ENCODE data around the gene ZNRF3.

Gene ZNRF3

GRCh38 chr22:28953976-28954880 lies 70.9 kb downstream of the ZNRF3 start:
- no peak for DNase-seq (ENCODE audit: low read depth)

DNA sequence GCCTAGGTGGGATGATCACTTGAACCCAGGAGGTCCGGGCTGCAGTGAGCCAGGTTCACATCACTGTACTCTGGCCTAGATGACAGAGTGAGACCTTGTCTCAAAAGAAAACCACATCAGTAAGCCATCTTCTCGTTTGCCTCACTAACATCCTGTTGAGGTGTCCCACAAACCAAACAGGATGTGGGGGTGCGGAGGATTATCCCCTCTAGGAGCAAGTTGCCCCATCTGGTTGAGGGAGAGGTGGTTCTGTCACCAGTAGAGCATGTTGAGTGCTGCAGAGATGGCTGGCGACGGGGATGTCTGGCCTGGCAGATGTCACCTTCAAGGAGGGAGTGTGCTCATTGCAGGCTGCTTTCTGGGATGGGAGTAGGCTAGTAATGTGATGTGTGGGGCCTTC lies 72.4 kb downstream of the ZNRF3 start:
- DNase-seq (ENCODE audit: low read depth) = no peak

DNA sequence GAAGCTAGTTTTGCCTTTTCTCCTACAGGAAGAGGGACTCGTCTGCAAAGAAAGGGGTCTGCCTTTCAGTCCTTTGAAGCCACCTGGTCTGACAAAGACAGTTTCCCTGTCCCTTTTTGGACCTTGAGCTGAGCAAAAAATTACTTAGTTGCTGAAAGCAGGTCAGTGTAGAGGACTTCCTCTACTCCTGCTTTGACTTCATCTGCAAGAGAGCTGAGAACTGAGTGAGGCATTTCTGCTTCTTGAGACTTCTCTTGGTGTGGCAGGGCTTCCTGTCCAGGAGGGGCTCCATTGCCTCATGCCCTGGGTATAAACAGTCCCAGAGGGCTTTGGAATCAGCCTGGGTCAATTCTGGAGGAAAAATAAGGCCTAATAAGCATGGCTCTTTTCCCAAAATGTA lies 73.1 kb downstream of the ZNRF3 start:
- DNase-seq (ENCODE audit: low read depth) = no peak

DNA sequence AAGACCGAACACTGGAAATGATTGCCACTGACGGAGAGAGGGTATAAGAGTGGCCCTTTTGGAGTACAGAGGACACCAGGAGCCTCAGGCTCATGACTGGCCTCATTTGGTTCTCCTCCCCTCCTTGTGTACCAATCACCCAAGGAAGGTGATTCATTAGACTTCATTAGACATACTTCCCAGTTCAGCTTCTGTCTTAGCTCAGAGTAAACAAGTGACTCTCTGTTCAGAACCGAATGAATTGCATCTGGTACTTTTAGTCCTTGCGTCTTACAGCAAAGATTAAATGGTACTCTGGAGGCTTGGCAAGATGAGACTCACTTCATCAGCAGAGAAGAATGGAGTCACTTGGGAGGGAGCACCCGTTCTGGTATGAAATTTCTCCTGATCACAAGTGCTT lies 75.2 kb downstream of the ZNRF3 start:
- DNase-seq (ENCODE audit: low read depth) = peak; percentile 41

- DNase-seq (ENCODE audit: low read depth) = no peak
These were observed 78.7 kb downstream of the ZNRF3 start for GRCh38 chr22:28962042-28962554.

DNA sequence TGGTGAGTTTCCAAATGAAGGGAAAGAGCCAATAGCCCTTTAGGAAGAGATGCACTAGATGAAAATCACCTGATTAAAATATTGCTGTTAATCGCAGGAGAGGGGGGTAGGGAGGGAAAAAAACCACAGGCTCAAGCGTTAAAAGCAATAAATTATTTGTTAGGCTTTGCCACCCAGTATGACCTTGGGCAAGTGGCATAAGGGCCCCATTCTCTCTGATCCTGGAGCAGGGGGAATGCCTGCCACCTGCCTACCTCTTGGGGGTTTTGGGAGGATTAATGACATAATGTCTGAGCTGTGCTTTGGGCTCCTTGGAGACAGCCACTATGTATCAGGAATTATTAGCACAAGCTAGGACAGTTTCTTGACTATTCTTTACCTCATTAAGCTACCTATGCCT lies 80.0 kb downstream of the ZNRF3 start:
- no peak for DNase-seq (ENCODE audit: low read depth)

GRCh38 chr22:28967163-28967665 lies 83.8 kb downstream of the ZNRF3 start:
- DNase-seq (ENCODE audit: low read depth) = no peak

DNA sequence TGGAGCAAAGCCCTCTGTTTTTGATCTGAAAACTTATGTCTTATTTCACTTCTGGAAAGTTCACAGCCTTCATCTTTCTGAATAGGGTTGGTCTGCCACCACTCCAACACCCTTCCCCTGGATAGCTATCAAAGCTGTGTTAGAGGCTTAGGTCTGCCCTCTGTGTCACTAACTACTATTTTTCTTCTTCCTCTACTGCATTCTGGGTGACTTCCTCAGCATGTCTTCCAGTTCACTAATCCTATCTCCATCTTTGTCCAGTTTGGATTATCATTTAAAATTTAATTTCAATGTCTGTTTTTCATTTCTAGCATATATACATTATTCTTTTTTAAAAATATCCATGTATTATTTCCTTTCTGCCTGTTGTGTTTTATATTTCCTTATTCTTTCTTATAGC lies 84.6 kb downstream of the ZNRF3 start:
- no peak for DNase-seq (ENCODE audit: low read depth)

DNA sequence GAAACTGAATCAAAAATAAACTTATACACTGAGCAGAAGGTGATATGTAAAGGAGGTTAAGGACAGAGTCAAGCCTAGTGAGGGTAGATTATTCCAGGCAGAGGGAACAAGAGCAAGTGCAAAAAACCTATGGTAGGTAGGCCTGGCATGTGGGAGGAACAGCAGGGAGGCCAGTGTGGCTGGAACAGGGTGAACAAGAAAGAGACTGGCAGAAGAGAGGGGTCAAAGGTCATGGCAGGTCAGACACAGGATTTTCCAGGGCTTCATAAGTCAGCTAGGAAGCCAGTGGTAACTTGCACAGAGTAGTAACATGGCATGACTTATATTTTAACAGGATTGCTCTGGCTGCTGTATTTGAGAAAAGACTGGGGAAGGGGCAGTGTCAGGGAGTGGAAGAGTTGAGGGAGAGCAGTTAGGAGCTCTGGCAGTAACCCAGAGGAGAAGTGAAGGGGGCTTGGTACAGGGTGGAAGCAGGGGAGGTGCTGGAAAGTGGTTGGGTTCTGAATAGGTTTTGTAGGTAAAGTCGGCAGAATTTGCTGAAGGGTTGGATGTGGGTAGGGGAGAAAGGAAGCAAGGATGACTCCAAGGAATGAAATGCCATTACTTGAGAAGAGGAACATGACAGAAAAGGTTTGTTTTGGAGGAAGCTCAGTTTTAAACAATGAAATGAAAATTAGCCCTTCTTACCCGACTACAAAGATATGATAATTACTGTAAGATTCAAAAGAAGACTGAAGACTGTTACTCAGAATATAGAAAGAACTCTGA lies 86.2 kb downstream of the ZNRF3 start:
- DNase-seq (ENCODE audit: low read depth) = no peak

- DNase-seq (ENCODE audit: low read depth) = no peak
These were observed 90.0 kb downstream of the ZNRF3 start for GRCh38 chr22:28973352-28973751.

DNA sequence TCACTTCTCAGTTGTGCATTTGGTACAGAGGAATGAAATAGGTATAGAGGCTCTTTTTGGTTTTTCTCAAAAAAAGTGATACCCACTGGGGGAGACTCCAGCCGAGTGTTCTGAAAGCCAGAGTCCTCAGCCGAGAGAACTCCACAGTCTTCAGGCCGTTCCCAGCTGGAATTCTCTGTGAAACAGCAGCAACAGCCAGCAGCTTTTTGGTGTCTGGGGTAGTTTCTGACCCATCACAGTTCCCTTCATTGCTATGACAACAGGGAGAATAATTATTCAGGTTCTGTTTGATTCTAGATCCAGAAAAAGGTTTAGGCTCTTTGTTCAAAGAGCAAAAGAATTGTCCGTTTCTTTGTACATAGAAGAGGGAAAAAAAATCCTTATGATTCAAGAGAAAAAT lies 93.7 kb downstream of the ZNRF3 start:
- no peak for DNase-seq (ENCODE audit: low read depth)

- peak; percentile 12 for DNase-seq (ENCODE audit: low read depth)
These were observed 94.2 kb downstream of the ZNRF3 start for GRCh38 chr22:28977481-28977971.

DNA sequence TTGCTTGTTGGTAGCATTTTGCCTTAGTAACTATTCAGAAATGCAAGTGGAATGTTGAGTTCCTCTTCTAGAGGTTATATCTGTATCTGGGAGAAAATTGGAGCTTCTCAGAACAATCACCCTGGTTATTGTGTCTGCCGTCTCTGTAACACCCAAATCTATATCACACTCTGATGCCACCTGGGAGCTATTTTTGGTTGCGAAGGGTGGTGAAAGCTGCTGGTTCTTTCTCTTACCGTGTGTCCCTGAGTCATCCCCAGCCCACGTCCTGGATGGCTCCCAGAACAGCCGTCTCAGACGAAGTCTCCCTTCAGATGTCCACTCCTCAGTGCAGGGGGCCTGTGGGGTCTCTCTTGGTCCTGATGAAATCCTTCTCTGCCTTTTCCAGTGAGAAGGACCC lies 94.8 kb downstream of the ZNRF3 start:
- DNase-seq (ENCODE audit: low read depth) = no peak

DNA sequence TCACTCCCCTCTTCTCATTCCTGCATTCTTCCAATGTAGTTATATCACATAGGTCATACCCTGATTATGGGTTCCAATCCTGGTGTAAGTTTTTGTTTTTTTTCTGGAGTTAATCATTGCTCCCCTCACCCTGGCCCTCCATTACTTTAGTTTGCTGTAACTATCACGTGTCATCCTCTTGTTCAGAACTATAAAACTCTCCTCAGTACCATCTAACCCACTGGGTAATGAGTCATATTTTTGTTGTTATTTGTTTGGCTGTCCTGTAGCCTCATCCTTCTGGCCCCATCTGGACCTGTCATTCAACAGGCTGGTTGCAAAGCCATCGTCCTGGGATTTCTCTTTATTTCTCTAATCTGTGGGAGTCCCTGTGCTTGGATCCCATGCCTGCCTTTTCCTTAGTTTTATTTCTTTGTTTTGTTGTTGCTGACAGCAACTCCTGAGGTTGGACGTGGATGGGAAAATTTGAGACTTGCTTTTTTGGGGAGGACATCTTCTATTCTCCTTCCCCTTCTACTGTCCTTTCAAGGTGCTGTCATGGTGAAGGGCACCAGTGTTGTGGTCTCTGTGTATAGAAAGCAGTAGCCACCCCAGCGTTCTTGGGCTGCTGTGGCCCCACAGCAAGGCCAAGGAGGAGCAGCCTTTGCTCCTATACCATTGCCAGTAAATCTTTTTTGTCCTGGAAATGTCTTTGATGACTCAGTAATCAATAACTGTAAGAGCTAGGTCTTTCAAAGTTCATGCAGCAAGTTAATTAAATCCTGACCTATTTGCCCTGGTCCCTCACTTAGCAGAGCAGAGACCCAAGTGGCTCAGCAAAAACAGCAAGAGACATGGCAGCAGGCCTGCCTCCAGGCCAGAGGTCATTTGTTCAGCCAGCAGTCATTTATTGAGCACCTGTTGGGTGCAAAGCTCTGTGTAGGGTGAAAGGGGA lies 95.8 kb downstream of the ZNRF3 start:
- no peak for DNase-seq (ENCODE audit: low read depth)

GRCh38 chr22:28980326-28980725 lies 97.0 kb downstream of the ZNRF3 start:
- peak; percentile 42 for DNase-seq (ENCODE audit: low read depth)

GRCh38 chr22:28981818-28982499 lies 98.6 kb downstream of the ZNRF3 start:
- no peak for DNase-seq (ENCODE audit: low read depth)

GRCh38 chr22:28983190-28983589 lies 99.8 kb downstream of the ZNRF3 start:
- DNase-seq (ENCODE audit: low read depth) = no peak

DNA sequence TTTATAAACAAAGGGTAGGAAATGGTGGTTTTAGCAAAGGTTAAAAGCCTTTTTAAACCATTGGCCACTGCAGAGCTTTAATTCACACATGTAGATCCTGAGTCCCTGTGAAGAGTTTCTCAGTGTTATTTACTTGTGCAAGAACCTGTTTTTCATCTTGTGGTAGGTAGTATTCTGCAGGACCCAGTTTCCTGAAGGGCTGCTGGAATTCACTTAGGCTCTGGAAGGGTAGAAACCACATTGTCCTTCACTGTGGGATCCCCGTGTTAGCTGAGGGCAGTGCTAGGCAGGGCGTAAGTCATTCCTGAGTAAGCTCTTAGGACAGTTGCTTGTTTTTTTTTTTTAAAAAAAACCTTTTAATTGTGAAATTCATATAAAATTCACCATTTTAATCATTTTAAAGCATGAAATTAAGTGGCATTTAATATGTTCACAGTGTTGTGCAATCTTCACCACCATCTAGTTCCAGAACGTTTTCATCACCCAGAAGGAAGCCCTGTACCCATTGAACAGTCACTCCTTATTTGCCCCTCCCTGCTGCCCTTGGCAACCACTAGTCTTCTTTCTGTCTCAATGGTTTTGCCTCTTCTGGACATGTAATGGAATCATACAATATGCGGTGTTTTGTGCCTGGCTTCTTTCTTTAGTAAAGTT lies 100.5 kb downstream of the ZNRF3 start:
- peak; percentile 73 for DNase-seq (ENCODE audit: low read depth)

DNA sequence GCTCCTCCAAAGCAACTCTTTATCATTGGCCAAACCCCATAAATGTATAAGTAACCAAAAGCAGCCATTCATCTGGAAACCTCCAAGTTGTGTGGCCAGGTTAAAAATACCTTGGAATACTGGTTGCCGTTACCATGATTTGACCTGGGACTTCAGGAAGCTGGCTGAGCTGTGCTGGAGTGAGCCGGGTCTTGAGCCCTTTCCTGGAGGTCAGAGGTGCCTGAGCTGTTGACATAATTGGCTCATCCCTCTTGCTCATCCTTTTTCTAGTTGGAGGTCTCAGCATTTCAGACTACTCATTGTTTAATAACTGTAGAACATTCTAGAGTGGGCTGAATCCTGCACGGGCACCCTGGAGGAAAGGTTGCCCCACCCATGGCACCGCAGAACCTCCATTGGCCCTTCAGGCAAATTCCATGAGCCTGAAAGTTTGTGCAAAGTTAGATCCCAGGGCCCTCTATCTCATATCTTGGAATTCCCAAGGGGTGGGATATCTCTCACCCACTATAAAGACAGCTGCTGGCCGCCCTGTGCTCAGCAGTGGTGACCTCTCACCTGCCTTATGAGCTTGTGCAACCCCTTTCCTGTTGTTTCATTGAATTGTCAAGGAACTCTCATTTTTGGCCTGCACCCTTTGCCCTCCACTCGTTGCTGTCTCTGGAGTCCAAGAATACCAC lies 101.2 kb downstream of the ZNRF3 start:
- no peak for DNase-seq (ENCODE audit: low read depth)

All from fibroblast of gingiva (primary cell).